Central memory CD4-positive, alpha-beta T cell (primary cell): Measurements from ENCODE around the gene TOMT.

Experiments
- DNase-seq: peaks from one replicate; pipeline ENCODE4 v3.0.0; 2022
- total RNA-seq, 3 experiments: gene quantifications; one replicate each; lab custom pipeline; 2026; lab: John Stamatoyannopoulos, UW

The TOMT gene, protein sequence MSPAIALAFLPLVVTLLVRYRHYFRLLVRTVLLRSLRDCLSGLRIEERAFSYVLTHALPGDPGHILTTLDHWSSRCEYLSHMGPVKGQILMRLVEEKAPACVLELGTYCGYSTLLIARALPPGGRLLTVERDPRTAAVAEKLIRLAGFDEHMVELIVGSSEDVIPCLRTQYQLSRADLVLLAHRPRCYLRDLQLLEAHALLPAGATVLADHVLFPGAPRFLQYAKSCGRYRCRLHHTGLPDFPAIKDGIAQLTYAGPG
- total RNA-seq = 0 reads per million in 3 experiments

DNA sequence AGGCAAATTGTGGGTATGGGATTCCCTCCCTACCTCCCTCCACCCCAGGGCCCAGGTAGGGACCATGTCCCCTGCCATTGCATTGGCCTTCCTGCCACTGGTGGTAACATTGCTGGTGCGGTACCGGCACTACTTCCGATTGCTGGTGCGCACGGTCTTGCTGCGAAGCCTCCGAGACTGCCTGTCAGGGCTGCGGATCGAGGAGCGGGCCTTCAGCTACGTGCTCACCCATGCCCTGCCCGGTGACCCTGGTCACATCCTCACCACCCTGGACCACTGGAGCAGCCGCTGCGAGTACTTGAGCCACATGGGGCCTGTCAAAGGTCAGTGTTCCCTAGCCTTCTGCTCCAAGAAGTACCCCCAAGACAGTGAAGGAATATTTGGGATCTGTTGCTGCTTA is at the start of gene TOMT:
Gene TOMT, plus strand, starts transcription at position 37 of the 400 bp plus-strand sequence. Its CDS starts 28 bp downstream, at position 65.
- no peak for DNase-seq

DNA sequence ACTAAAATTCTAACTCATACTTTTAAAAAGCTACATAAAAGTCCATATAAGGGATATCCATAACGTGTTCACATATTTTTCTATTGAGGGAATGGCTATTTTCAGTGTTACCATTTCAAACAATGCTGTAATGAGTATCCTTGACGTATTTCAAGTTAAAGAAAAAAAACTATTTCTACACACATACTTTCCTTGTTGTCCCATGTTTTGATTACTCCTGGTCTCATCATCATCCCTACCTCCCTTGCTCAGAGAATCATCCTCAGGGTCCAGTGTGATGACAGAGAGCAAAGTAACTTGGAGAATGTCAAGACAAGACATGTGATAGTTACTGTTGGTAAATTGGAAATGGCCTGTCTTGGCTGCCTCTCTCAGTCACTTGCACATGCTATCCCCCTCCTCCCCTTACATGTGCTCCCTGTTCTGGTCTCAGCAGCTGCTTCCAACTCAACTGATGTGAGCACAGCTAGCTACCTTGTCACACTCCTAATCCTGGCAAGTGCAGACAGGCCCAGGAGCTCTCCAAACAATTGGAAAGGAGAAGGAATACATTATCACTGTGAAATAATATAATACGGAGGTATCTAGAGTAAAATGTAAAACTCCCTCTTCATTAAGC is 47.2 kb upstream of the TOMT start:
- no peak for DNase-seq

DNA sequence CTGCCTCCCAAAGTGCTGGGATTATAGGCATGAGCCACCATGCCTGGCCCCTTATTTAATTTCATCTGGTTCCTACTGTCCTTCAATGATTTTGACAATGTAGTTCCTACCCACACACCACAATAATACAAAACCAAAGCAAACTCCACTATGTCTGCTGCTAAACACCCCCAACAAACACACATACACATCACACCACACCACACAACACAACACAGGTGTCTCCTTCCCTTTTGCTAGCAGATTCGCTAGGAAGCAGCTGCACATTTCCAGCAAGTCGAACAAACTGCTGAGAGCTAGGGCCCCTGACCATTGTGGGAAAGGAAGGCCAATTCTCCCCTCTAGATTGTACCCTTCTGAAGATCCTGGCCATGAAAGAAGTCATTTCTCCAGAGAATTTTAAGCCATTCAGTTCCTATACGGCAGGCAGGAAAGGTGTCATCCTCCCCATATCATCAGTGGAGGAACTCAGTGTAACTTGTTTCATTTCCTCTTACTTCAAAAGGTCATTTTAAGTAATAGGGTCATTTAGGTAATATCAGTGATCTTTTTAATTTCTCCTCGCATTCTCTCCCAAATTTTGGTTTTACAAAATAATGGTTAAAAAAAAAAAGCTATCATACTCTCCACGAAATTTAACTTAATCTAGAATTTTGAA is 43.9 kb upstream of the TOMT start:
- no peak for DNase-seq

DNA sequence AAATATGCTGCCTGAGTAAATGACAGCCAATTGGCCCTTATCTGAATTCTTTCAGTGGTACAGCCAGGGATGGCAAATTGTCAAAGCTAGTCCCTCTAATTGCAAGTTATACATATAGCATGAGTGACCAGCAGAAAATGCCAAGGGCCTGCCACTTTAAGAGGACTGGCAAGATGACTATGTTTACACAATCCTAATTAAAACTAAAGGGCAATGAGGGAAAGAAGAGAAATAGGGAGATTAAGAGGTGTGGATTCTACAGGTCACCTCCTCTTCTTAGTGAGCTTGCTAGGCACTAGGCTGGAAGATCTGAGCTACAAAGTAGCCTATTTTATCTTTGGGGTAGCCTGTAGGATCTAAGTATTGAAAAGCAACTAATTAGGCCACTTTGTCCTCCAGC is 38.9 kb upstream of the TOMT start:
- no peak for DNase-seq

DNA sequence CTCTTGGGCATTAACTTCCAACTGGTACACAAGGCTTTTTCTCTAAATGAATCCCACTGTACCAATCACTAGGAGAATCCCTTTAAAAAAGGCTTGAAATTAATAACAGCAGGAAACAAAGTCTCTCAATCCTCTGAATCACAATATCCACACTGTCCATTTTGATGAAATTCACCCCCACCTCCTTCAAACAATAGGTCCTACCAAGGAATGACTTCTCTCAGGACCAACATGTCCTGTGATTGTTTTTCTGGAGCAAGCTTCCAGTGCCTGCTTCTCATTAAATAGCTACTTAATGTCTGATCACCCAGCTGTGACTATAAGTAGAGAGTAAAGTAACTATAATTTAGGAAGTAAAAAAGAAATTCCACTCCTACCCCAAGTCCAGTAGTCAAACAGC is 38.5 kb upstream of the TOMT start:
- DNase-seq = no peak

DNA sequence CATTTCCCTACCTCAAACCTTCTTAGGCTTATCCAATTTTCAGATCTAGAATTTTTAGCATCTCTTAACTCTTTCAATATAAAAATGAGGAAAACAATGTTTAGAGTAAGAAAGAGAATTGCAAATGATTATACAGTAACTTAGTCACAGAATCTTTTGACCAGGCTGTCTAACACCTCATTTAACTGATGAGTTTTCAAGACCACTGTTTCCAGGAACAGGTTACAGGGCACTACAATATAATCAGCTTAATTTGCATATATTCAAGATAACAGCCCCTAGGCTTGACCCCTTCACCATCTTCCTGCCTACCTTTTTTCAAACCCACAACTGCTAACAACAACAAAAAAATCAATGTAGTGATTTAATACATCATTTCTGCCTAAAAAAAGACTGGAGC is 38.0 kb upstream of the TOMT start:
- DNase-seq = no peak

DNA sequence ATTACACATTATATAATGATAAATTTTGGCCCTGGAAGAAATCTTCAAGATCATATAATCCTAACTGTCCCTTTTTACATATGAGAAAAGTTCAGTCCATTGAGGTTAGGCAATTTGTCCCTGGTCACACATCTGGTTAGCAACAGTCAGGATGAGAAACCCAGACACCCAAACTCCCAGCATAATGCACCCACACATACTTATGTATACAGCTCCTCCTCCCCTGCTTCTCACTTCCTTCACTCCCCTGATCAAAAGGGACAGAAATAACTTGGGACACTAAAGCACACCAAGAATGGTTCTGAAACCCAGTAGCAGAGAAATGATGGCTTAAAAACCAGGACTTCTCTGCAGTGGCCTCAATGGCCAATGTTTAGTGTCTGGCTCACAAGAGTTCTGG is 36.5 kb upstream of the TOMT start:
- DNase-seq = no peak

DNA sequence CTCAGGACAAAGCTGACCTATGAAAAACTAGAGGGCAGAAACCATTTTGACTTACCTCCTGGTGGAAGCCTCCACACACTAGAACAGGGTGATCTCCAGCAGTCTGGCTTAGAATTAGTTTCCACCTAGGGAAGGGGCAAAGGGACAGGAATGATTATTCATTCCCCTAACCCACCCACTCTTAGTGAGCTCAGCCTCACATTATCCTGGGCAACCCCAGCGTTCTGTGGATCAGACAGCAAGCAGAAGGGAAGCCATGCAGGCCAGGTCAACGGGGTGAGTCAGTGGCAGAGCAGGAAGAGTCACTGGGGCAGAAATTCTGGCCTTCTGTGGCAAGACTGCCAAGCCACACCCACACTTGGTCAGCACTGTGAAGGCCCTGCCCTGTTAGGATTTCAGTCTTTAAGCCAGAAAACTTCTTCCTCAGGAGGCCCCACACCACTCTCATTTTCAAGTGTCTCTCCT is 35.9 kb upstream of the TOMT start:
- DNase-seq = no peak

DNA sequence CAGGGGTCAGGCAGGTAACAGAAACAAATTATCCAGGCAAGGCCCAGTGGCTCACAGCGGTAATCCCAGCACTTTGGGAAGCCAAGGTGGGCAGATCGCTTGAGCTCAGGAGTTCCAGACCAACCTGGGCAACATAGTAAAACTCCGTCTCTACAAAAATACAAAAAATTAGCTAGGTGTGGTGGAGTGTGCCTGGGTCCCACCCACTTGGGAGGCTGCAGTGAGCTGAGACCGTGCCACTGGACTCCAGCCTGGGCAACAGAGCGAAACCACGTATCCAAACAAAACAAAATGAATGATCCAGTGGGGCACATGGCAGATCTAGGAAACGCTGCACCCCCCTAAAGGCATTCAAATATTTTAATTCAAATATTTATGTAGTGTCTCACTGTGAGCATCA is 35.2 kb upstream of the TOMT start:
- DNase-seq = no peak

DNA sequence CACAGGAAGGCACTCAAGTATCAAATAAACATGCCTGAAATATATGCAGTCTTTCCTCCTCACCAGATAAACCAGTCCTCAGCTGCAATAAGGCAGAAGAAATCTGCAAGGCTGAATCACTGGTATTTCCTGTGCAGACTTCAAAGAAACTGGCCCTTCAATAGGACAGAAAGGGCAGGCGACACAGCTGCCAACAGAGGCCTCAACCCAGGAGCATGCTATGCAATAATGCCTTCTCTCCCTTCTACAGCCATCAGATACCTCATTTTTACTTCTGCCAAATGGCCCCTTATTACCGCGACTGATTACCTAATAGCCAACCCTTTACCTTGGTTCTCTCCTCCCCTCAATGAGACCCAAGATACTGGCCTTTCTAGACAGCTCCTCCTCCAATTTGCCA is 33.4 kb upstream of the TOMT start:
- no peak for DNase-seq

DNA sequence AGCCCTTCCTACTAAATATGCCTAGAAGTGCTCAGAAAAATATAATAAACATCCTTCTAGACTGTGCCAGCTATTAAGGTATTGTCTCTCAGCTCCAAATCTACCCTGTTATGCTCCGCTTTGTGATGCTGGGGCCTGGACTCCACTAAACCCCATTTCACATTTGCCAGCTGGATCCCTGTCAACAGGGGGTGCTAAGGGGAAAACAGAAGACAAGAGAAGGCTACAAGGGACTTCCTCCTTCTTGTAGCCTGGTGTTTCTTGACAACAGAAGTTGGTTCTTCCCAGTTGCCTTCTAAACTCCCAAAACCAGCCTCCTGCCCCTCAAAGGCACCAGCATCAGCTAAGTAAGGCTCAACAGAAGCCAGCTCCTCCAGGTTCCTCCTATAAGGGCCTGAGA is 30.6 kb upstream of the TOMT start:
- DNase-seq = no peak

DNA sequence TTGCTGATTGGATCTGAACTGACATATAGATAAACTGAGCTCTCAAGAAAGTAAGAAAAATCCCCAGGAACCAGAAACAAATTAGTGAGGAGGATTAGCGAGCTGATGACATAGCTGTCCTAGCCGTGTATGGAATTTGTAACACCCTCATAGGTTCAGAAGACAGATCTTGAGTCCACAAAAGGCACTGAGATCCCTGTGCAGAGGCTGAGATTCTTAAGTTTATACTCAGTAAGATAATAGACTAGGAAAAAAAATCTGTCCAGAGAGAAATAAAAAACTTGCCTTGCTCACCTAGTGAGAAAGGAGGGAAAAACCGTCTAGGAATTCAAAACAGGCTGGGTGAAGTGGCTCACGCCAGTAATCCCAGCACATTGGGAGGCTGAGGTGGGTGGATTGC is 30.0 kb upstream of the TOMT start:
- no peak for DNase-seq

DNA sequence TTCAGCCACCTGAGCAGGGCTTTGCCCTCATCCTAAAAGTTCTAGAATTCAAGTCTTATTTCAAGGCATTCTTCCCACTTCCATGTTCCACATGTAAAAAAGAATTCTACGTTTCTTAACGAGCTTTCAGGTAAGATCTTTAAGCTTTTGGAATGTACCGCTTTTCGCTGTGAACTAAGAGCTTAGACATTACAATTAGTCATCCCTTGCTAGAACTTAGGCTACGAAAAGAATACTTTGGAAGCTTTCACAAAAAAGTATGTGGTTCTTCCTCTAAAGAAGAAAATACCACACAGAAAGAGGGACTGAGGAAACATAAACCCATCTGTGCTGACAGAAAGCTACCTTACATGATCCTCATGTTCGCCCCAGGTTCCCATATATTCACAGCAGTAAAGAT is 27.2 kb upstream of the TOMT start:
- no peak for DNase-seq

DNA sequence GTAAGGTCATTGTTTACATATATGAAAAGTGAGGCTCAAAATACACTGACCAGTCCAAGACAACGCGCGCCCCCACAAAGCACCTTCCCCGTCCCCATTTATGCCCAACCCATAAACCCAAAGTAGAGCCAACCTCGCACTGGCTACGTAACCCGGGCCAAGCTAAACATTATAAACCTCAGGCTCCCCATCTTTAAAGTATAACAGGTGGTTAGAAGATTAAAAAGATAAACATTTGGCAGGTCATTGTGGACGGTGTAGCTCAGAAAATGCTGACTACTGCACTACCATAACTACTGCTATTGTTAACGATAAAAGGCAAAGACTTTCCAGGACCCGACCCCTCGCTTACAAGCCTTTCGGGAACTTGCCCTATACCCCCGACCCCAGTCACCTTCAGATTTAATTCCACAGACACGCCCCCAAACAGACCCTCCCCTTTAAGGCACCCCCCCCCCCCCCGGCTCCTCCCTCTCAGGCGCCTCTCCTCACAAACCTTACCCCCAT is 25.9 kb upstream of the TOMT start:
- DNase-seq = peak; percentile 48

DNA sequence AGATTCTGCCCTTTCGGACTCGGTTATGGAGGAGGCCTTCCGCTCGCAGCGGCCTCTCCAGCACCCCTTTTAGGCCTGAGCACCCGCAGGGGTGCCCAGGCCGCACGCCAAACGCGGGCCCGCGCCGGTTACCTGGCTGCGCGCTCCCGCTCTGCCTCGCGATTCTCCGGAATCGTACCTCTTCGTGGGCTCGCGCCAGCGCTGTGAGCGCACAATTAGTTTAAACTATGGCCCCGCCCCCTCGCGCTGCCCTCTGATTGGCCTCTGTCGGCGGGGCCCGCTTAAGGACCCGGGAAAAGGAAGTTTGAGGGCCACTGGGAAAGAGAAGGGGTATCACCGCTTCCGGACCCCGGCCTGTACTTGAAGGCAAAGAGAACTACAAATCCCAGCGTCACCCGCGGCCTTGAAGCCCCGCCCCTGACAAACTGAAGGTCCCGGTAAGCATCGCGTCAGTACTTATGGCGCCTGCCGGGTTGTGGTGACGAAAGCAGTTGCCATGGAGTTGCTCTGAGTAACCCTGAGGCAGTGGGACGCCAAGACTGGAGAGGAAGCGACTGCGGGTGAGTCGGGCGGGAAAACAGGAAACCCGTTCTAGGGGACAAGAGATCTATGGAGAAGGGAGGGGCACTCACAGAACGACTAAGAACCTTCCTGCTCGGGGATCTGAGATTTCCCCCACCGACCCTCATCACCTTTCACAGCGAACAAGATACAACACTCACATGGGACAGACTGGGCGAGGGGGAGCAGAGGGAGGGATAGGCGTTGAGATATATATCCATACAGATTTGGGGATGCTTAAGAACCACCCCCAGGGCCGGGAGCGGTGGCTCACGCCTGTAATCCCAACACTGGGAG is 25.2 kb upstream of the TOMT start, which contains the start of the genes LRRC51 and NUMA1:
Gene LRRC51, plus strand, starts transcription at position 525 of the 858 bp plus-strand sequence. CDS start 8,234 bp downstream, outside the sequence.
Gene NUMA1, minus strand, starts transcription at position 217 of the 858 bp plus-strand sequence. CDS start 44,599 bp downstream, outside the sequence.
- DNase-seq = peak; percentile 100

DNA sequence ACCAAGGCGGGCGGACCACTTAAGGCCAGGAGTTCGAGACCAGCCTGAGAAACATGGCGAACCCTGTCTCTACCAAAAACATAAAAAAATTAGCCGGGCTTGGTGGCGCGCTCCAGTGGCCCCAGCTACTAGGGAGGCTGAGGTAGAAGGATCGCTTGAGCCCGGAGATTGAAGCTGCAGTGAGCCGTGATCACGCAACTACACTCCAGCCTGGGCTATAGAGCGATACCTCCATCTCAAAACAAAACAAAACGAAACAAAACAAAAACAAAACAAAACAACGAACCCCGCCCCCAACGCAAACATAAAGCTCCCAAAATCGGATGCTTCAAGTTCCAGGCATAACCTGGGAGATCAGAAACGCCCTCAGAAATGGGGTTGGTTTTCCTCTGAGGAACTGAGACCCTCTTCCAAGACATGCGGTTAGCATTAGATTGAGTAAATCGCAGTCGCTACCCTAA is 24.5 kb upstream of the TOMT start:
- no peak for DNase-seq

DNA sequence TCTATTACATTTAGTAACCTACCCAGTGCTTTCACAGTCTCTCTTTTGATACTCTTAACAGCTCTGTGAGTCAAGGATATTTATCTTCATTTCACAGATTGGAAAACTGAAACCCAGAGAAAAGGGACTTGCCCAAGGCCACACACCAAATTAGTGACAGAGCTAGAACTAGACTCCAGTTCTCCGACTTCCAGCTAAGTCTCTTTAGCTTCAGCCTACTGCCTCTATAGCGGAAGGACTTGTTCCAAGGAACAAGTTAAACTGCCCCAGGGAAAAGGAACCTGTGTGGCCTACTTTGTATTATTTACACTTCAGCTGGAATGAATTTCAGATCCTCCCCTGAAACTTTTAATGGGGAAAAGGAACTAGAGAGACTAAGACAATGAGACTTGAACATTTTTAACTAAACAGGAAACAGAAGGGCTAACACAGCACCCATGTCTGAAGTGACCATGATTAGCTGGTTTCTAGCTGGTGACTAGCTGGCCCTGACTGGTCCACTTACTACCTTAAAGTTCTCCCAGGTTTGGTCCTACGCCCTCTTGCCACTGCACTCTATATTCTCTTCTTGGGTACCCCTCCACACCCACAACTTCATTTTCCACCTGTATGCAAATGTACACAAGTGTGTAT is 23.8 kb upstream of the TOMT start:
- no peak for DNase-seq

DNA sequence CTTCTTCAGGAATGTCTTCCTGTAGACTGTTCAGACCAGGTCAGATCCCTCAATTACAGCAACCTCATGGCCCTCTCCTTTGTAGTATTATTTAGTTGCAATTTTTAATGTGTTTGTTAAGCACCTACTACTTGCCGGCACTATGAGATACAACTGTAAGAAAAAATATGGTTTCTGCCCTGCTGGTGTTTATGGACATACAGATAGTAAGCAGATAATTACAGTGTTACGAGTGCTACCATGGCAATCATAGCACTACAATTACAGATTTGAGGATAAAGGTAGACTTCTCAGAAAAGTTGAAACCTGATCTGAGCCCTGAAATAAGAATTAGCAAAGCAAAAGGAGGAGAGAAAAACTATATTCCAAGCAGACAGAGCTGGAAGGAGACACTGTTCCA is 22.3 kb upstream of the TOMT start:
- DNase-seq = no peak

DNA sequence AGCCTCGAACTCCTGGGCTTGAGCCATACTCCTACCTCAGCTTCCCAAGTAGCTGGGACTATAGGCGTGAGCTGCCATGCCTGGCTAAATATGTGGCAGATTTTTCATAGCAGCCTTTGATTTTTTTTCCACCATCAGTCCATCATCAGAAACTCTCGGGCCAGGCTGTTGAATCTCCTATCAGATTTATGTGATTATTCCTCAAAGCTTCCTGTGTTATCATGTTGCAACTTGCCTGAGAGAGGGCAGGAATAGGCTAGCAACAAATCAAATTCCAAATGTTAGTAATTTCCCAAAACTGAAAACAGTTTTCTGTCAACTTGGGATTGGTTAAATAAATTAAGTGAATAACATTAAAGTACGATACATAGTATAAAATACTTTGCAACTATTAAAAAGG is 21.6 kb upstream of the TOMT start:
- DNase-seq = no peak

DNA sequence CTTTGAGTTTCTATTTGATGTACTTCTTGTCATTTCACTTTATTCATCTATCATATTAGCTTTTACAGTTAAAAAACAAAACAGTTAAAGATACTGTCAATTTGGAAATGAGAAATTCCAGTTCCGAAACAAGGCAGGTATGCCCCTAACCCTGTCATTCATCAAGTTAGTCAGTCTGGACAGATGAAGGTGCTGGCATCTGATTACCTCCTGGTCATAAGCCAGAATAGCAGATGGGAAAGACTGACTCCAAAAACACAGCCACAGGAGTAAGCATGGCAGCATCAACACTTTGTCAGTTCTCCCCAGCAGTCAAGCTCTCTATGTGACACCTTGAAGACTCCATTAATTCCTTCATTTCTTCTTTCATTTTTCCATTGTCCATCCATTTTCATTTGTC is 20.8 kb upstream of the TOMT start:
- no peak for DNase-seq

DNA sequence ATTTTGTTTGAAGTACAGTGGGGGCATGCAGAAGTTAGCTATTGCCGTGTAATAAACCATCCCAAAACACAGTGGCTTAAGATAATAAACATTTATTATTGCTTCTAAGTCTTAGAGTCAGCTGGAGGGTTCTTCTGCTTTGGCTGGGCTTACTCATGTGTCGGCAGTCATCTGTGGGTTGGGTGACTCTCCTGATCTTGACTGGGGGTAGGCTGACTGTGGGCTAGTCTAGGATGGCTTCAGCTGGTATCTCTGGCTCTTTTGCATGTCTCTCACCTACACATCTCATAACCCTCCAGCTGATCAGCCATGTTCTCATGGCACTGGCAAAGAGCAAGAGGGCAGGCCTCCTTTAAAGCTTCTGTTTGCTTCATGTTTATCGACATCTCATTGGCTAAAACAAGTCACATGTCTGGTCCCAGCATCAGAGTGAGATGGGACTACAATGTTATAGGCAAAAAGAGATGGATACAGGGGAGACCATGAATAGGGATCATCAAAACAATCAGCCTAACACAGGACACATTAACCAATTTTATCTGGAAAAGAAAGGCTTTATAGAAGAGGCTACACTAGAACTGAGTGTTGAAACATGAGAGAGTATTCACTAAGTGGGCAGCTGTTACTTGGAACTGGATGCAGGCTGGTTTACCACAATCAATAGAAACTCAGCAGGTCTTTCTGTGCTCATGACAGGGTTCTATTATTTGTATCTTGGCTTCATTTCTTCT is 19.9 kb upstream of the TOMT start:
- DNase-seq = no peak
